ENCODE measurements around the gene RAI1.

Gene RAI1

DNA sequence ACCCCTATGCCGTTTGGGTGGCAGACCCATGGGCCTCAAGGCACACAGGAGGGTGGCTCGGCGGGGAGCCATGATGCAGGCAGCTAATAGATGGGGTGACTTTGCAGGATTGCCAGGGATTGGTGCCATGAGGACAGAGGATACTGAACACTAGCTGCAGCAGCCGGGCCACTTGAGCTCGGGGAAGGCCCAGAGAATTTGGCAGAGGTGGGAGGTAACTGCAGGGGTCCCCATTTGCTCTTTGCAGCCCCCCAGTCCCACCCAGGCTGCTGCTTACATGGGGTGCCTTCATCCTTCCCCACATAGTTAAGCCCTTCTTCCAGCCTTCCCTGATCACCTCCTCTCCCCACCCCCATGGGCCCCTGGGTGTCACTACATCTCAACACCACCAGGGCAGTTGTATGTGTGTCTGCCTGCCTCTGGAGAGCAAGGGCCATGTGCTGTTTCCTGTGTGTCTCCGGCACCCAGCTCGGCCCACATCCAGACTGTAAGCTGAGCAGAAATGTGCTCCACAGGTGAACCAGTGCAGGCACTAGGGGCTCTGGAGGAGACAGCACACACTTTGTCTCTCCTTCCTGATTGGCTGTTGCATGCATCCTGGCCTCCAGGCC is 103.5 kb downstream of the RAI1 start:
- DNase-seq (ENCODE audit: extremely low spot score), result peak; percentile 48
- TF ChIP-seq FOXK2 (IDR thresholded peaks at IDR 0.05) (no peak), BHLHE40 (IDR thresholded peaks at IDR 0.05; ENCODE audit: borderline replicate concordance) (no peak), ELF4 (IDR thresholded peaks at IDR 0.05) (no peak), SP1 (IDR thresholded peaks at IDR 0.05) (no peak), TARDBP (IDR thresholded peaks at IDR 0.05) (no peak), LEF1 (IDR thresholded peaks at IDR 0.05; ENCODE audit: borderline replicate concordance) (no peak), ARNT (IDR thresholded peaks at IDR 0.05) (no peak), L3MBTL2 (conservative IDR thresholded peaks at IDR 0.05) (no peak), ZNF384 (IDR thresholded peaks at IDR 0.05) (no peak), SUZ12 (IDR thresholded peaks at IDR 0.05) (no peak)
- TF ChIP-seq, protein P1, sequence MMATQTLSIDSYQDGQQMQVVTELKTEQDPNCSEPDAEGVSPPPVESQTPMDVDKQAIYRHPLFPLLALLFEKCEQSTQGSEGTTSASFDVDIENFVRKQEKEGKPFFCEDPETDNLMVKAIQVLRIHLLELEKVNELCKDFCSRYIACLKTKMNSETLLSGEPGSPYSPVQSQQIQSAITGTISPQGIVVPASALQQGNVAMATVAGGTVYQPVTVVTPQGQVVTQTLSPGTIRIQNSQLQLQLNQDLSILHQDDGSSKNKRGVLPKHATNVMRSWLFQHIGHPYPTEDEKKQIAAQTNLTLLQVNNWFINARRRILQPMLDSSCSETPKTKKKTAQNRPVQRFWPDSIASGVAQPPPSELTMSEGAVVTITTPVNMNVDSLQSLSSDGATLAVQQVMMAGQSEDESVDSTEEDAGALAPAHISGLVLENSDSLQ (IDR thresholded peaks at IDR 0.05), result no peak
- ChIA-PET POLR2A (interaction anchor here (0.9 to 2.6 kb wide), 2 partner anchors 52 to 134 kb away, joined by 3 to 10 read pairs; partner anchors contain the start of gene SREBF1), CTCF (interaction anchor here (0.8 to 1.3 kb wide), 3 partner anchors 9 to 134 kb away, joined by 3 to 4 read pairs (median 3); no protein-coding TSS in a partner anchor)

DNA sequence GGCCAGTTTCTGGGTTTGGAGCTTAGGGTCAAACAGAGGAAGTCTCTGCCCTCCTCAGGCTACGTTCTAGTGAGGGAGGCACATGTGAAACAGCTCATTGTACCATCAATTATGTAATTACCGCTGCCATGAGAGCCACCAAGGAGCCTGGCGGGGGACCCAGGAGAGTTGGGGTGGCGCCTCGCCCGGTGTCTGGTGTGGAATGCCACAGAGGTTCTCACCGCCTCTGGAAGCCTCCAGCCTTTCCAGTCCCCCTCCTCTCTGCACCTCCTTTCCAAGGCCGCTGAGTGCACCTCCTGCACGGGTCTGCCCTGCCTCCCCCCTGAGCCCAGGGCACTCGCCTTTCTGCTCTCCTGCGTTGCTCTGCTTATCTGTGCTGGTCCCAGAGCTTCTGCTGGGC is 104.1 kb downstream of the RAI1 start:
- POLR2A ChIA-PET, result interaction anchor here (2.6 kb wide), 1 partner anchor 51 kb away, joined by 10 read pairs; the partner anchor contains the start of gene SREBF1
- no peak for DNase-seq (ENCODE audit: extremely low spot score)
- TF ChIP-seq TARDBP (IDR thresholded peaks at IDR 0.05), result no peak
- CTCF ChIA-PET, result interaction anchor here (0.8 to 1.3 kb wide), 3 partner anchors 9 to 134 kb away, joined by 3 to 4 read pairs (median 3); no protein-coding TSS in a partner anchor

DNA sequence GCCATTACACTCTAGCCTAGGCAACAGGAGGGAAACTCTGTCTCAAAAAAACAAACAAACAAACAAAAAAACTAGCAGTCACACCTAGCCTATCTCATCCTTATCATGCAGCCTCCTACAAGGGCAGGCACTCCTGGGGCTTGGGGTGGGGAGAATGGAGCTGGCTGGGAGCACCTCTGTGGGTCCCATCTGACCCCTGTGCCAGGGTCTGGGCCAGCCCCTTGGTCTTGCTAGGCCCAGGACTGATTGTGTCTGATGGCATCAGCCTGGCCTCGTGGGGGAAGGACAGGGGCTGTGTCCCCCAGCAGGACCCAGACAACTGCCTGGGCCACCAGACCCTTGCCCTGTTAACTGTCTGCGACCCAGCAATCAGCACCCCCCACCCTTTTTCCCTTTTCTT is 105.7 kb downstream of the RAI1 start:
- ChIA-PET CTCF (interaction anchor here (0.6 to 1.2 kb wide), 3 partner anchors 76 to 101 kb away, joined by 3 to 4 read pairs (median 3); no protein-coding TSS in a partner anchor), POLR2A (interaction anchor here (2.6 kb wide), 1 partner anchor 50 kb away, joined by 10 read pairs; the partner anchor contains the start of gene SREBF1)
- DNase-seq (ENCODE audit: extremely low spot score), result no peak
- no peak for TF ChIP-seq ELF4 (IDR thresholded peaks at IDR 0.05)
- TF ChIP-seq, protein P1 (IDR thresholded peaks at IDR 0.05), result no peak

DNA sequence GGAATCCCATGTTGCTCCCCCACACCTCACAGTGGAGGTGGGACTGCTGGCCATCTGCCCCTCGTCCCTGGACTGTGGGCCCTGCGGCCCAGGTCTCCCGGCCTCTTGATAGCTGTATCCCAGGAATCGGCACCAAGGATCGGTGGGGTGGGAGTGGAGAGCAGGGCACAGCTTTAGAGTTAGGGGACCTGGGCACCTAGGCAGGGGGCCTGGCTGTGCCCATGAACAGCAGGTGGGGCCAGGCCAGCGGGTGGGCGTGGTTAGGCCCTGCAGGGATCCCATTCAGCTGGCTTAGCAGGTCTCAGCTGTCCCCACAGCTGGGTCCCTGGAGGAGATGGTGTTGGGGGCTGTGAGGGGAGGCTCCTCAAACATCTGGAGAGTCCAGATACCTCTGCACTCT is 106.3 kb downstream of the RAI1 start:
- CTCF ChIA-PET, result interaction anchor here (0.6 kb wide), 2 partner anchors 76 to 101 kb away, joined by 3 to 4 read pairs; no protein-coding TSS in a partner anchor

DNA sequence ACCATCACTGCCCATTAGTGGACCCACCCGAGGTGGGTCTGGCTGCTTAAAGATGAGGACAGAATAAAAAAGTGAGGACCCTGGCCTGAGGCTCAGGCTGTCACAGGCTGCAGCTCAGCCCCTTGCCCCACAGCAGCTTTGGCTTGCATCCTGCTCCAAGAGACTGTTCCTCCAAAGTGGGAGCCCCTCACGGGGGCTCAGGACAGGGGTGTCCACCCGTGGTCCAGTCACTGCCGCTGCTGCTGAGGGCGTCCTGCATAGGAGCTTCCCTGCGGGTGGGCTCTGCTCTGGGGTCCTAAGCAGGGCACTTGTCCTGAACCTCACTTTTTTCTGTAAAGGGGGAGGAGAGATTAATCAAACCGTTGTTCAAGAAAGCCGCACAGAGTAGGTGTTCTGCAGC is 107.7 kb downstream of the RAI1 start:
- TF ChIP-seq NFRKB (IDR thresholded peaks at IDR 0.05), result no peak
- no peak for DNase-seq (ENCODE audit: extremely low spot score)
- ChIA-PET CTCF (interaction anchor here (0.6 kb wide), 1 partner anchor 113 kb away, joined by 3 read pairs; no protein-coding TSS in a partner anchor), POLR2A (interaction anchor here (1.5 kb wide), 1 partner anchor 47 kb away, joined by 5 read pairs; the partner anchor contains the start of gene SREBF1)

More for the DNA sequence above, 106.3 kb downstream of the RAI1 start:
- no peak for DNase-seq (ENCODE audit: extremely low spot score)
- POLR2A ChIA-PET, result no interaction called here
- TF ChIP-seq TARDBP (IDR thresholded peaks at IDR 0.05), result no peak
- no peak for TF ChIP-seq NFRKB (IDR thresholded peaks at IDR 0.05)
- no peak for TF ChIP-seq ARNT (IDR thresholded peaks at IDR 0.05)
- no peak for TF ChIP-seq ELF4 (IDR thresholded peaks at IDR 0.05)
- no peak for TF ChIP-seq FOXK2 (IDR thresholded peaks at IDR 0.05)
- no peak for TF ChIP-seq LEF1 (IDR thresholded peaks at IDR 0.05; ENCODE audit: borderline replicate concordance)

DNA sequence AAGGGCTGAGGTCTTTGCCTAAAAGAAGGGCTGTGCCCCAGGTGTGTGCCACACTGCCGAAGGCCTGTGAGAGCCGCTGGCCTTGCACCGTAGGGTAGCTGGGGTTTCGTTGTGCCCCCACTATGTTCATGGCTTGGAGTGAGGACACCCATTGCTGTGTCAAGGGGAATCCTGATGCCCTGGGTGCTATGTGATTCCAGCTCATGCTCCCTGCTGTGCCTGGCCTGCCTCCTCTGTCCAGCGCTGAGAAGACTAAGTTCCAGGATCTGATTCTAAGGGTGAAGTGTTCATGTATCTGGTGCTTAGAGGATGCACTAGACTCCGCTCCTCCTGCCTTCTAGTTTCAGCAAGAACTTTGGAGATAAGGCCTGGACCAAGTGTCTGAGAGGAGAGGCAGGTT is 108.2 kb downstream of the RAI1 start:
- no peak for DNase-seq (ENCODE audit: extremely low spot score)
- ChIA-PET POLR2A (interaction anchor here (1.5 kb wide), 1 partner anchor 47 kb away, joined by 5 read pairs; the partner anchor contains the start of gene SREBF1), CTCF (no interaction called here)
- TF ChIP-seq SP1 (IDR thresholded peaks at IDR 0.05), result no peak

DNA sequence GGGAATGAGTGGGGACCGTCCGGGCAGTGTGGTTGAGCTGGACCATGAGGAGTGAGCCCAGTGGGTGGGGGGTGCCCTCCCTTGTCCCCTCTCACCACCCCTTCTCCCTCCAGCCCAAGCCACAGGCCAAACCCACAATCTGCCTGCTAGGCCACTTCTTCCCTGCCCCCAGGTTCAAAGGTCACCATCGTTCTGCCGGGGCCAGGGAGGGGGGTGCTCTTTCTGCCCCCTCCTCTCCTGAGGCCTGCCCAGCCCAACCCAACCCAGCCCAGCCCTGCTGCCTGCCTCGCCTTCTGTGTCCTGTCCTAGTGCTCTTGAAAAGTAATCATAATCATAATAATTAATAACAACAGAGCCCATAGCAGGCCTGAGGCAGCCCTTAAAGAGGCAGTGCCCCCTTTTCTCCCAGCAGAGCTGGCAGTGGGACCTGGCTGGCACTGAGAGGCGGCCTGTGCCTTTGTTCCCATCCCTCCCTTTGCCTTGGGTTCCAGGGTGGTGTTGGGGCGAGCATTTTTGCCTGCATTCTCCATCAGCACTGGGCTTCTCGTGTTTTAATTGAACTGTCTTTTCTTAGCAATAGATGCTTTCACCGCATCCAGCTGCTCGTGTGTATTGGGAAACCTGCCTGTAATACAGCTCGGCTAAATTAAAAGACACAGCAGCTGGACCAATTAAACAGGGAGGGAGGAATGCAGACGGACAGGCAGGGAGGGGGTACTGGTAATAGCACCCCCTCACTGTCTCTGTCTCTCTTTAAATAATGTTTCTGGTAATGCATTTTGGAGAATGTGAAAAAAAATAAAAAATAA is 108.8 kb downstream of the RAI1 start:
- DNase-seq (ENCODE audit: extremely low spot score), result no peak
- POLR2A ChIA-PET, result interaction anchor here (1.0 to 1.5 kb wide), 2 partner anchors 12 to 46 kb away, joined by 3 to 5 read pairs; partner anchors contain the start of gene SREBF1
- TF ChIP-seq FOXA1 (IDR thresholded peaks at IDR 0.05) (no peak), ELF4 (IDR thresholded peaks at IDR 0.05) (no peak), CTBP1 (IDR thresholded peaks at IDR 0.05; ENCODE audit: borderline replicate concordance) (no peak), ARNT (IDR thresholded peaks at IDR 0.05) (no peak)
- CTCF ChIA-PET, result no interaction called here

Data from HEK293T (cell line).